GM20000 (cell line): Measurements from ENCODE around the gene FEN1.

Source experiments
- DNase-seq: peaks from one replicate; pipeline ENCODE4 v3.0.0; 2012; ENCODE audit warnings: low spot score
- CTCF ChIP-seq: IDR thresholded peaks from 2 replicates; pipeline ENCODE4 v1.5.1; 2012; ENCODE audit warnings: mild to moderate bottlenecking, control low read depth; ENCODE audit errors: extremely low read depth, missing control alignments

FEN1 gene

DNA sequence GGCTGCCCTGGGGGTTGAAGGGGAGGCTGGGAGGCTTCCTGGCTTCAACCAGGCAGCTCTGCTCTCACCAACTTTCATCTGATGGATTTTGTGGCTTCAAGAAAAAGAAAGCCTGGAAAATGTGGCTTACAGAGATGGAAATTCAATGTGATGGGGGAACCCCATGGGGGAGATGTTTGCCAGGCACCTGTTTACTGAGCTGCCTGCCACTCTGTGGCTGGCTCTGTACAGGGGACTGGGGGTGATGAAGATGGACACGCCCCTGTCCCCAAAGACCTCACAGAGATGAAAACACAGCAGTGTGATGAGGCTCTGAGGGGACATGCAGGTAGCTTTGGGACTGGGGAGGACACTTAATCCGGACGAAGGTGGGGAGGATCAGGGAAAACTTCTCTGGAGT, 10.4 kb upstream of the FEN1 start:
- TF ChIP-seq CTCF, result no peak

GRCh38 chr11:61782841-61783240, 9.9 kb upstream of the FEN1 start:
- DNase-seq, result no peak
- TF ChIP-seq CTCF, result no peak

More for the DNA sequence above, 10.4 kb upstream of the FEN1 start:
- no peak for DNase-seq

GRCh38 chr11:61783717-61784505, 8.8 kb upstream of the FEN1 start:
- no peak for TF ChIP-seq CTCF

GRCh38 chr11:61784506-61784805, 8.3 kb upstream of the FEN1 start:
- TF ChIP-seq CTCF, result no peak
- no peak for DNase-seq

More at GRCh38 chr11:61783717-61784505, 8.8 kb upstream of the FEN1 start:
- no peak for DNase-seq

- TF ChIP-seq CTCF, result no peak
- DNase-seq, result no peak
Observed at GRCh38 chr11:61785837-61786402, 6.8 kb upstream of the FEN1 start.

DNA sequence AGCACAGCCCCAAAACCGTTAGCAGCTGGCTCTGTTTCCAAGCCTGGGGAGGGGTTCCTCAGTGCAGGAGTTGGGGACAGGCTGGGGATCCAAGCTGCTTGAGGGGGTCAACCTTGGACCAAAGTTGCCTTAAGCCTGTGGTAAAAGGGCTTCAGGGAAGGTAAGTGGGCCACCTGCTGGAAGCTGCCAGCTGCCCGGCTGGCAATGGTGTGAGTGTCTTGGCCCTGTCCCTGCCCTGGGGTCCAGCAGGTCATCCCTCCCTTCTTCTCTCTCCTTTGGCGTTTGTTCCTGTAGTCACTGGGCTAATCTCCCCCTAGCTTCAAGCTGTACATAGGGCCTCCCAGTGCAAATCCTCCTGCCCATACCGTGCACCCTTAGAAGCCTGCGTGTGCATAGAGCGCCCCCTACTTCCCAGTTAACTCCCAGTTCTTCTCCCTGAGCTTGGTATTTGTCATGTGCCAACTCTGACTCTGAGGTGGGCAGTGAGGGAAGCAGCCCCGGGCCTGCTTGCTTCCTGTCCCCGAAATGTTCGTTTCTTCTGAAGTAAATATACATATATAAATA, 4.7 kb upstream of the FEN1 start:
- DNase-seq, result no peak
- no peak for TF ChIP-seq CTCF

- no peak for TF ChIP-seq CTCF
- DNase-seq, result no peak
Observed at GRCh38 chr11:61791737-61792309, 888 bp upstream of the FEN1 start.
